HCT116 (cell line): ENCODE measurements around the gene SPIRE1.

Experiments used
- CTCF ChIP-seq, 3 experiments: fragments of 200-600 bp in 1 of 3; sonication (generic) in 1 of 3; IDR thresholded peaks in 2 of 3; conservative IDR thresholded peaks in 1 of 3; 2 replicates each; pipeline ENCODE4 v1.5.1; 2012 to 2017; ENCODE audit warnings: low read depth in 2 of 3, low read length in 2 of 3, antibody characterized with exemption in 1 of 3, borderline replicate concordance in 1 of 3, control low read depth in 1 of 3, mild to moderate bottlenecking in 1 of 3, mixed read lengths in 1 of 3, mixed run types in 1 of 3, moderate library complexity in 1 of 3; ENCODE audit not compliant: insufficient read depth in 1 of 3
- EZH2 ChIP-seq: fragments of 200-600 bp; sonication (generic); IDR thresholded peaks from 2 replicates; pipeline ENCODE4 v1.6.1; 2017; ENCODE audit warnings: antibody characterized with exemption, mixed run types
- EZH2phosphoT487 ChIP-seq: fragments of 200-600 bp; IDR thresholded peaks from 2 replicates; pipeline ENCODE4 v1.6.1; 2018; ENCODE audit warnings: antibody characterized with exemption, borderline replicate concordance
- MAX ChIP-seq: IDR thresholded peaks from 2 replicates; pipeline ENCODE4 v1.6.1; 2012
- POLR2A ChIP-seq: IDR thresholded peaks from 2 replicates; pipeline ENCODE4 v1.7.0; 2011; ENCODE audit warnings: borderline replicate concordance; ENCODE audit not compliant: insufficient read depth, insufficient read length; ENCODE audit errors: extremely low read depth
- POLR2AphosphoS5 ChIP-seq: IDR thresholded peaks from 2 replicates; pipeline ENCODE4 v1.6.1; 2011; ENCODE audit warnings: mild to moderate bottlenecking, low read depth, low read length, moderate library complexity
- RAD21 ChIP-seq: IDR thresholded peaks from 2 replicates; pipeline ENCODE4 v1.6.1; 2012; ENCODE audit warnings: low read depth, mild to moderate bottlenecking
- REST ChIP-seq: IDR thresholded peaks from 2 replicates; pipeline ENCODE4 v1.6.1; 2012; ENCODE audit warnings: low read depth
- SRF ChIP-seq: IDR thresholded peaks from 2 replicates; pipeline ENCODE4 v1.6.1; 2012; ENCODE audit warnings: low read depth
- ZNF274 ChIP-seq: fragments of 200-500 bp; sonication (Bioruptor generic); IDR thresholded peaks from 2 replicates; pipeline ENCODE4 v1.6.1; 2014; ENCODE audit warnings: mild to moderate bottlenecking, low read depth, low read length, inconsistent platforms
- TF ChIP-seq, protein P1 (sequence below): IDR thresholded peaks from 2 replicates; pipeline ENCODE4 v1.6.1; 2011; ENCODE audit warnings: mild to moderate bottlenecking, low read length, moderate library complexity; ENCODE audit not compliant: insufficient replicate concordance; ENCODE audit errors: extremely low read depth

DNA sequence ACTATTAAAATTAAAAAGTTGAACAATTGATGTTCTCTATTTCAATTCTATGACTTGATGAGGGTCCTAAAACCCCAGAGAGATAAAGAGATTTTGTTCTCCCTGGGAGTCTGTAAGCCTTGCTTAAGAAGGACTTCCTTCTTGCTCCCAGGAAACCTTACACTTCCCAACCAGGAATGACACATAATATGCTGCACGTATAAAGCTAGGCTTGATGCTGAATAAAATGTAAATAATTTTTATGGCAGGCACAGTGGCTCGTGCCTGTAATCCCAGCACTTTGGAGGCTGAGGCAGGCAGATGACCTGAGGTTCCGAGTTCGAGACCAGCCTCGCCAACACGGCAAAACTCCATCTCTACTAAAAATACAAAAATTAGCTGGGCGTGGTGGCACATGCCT, 27.8 kb downstream of the SPIRE1 start:
- TF ChIP-seq CTCF (IDR thresholded peaks at IDR 0.05 in 2 of 3, conservative IDR thresholded peaks at IDR 0.05 in 1 of 3; ENCODE audit: borderline replicate concordance in 1 of 3, insufficient read depth in 1 of 3, low read depth in 2 of 3, low read length in 2 of 3), result no peak
- TF ChIP-seq POLR2A, result no peak
- no peak for TF ChIP-seq RAD21
- TF ChIP-seq MAX, result no peak
- TF ChIP-seq EZH2, result no peak
- TF ChIP-seq REST, result no peak
- TF ChIP-seq EZH2phosphoT487, result no peak
- TF ChIP-seq POLR2AphosphoS5, result no peak
- TF ChIP-seq, protein P1, sequence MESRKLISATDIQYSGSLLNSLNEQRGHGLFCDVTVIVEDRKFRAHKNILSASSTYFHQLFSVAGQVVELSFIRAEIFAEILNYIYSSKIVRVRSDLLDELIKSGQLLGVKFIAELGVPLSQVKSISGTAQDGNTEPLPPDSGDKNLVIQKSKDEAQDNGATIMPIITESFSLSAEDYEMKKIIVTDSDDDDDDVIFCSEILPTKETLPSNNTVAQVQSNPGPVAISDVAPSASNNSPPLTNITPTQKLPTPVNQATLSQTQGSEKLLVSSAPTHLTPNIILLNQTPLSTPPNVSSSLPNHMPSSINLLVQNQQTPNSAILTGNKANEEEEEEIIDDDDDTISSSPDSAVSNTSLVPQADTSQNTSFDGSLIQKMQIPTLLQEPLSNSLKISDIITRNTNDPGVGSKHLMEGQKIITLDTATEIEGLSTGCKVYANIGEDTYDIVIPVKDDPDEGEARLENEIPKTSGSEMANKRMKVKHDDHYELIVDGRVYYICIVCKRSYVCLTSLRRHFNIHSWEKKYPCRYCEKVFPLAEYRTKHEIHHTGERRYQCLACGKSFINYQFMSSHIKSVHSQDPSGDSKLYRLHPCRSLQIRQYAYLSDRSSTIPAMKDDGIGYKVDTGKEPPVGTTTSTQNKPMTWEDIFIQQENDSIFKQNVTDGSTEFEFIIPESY, result no peak
- TF ChIP-seq ZNF274, result no peak
- no peak for TF ChIP-seq SRF
